Naive thymus-derived CD8-positive, alpha-beta T cell (primary cell): ENCODE results near the gene TUSC2. TPM values are rescaled to one million over a fixed set of nuclear protein-coding genes. Genes with fewer than 3 reads are reported as not detected.
A peak's percentile ranks its signal among the peaks of the same experiment; 100 is the strongest.

Source experiments
- ATAC-seq, 2 donors: fragments of 150-1000 bp; cut with Tn5 transposase in 1 of 2; sonication (Bioruptor Pico), chemical (Tn5 transposase) in 1 of 2; 1 replicate in 1 of 2; 2 replicates in 1 of 2; pipeline ENCODE4 v1.10.0; 2021; ENCODE audit warnings: mild to moderate bottlenecking in 2 of 2, moderate library complexity in 2 of 2
- POLR2A ChIA-PET: fragments of 350-600 bp; sonication (Branson Sonifier 250); formaldehyde crosslinking; loops from one replicate; lab custom pipeline; 2021; ENCODE audit warnings: antibody characterized with exemption; lab: Charles Lee
- DNase-seq, 10 donors: peaks; one replicate each; pipeline versions ENCODE4 v3.0.0 to v3.0.0-alpha.2; 2020 to 2022
- H3K27ac Mint-ChIP-seq, 10 donors: one replicate each; pipeline ENCODE4 v1.8.0; 2020 to 2022; ENCODE audit warnings: mild to moderate bottlenecking in 10 of 10, mixed read lengths in 10 of 10, moderate library complexity in 4 of 10, inconsistent platforms in 1 of 10
- H3K27me3 Mint-ChIP-seq, 5 donors: one replicate each; pipeline ENCODE4 v1.8.0; 2021 to 2022; ENCODE audit warnings: mixed read lengths in 5 of 5
- H3K36me3 Mint-ChIP-seq, 3 donors: one replicate each; pipeline ENCODE4 v1.8.0; 2020 to 2022; ENCODE audit warnings: mixed read lengths in 3 of 3, mild to moderate bottlenecking in 2 of 3, inconsistent platforms in 1 of 3
- H3K4me1 Mint-ChIP-seq, 4 donors: one replicate each; pipeline ENCODE4 v1.8.0; 2021 to 2022; ENCODE audit warnings: mixed read lengths in 4 of 4
- H3K4me3 Mint-ChIP-seq, 10 donors: one replicate each; pipeline ENCODE4 v1.8.0; 2020 to 2022; ENCODE audit warnings: mild to moderate bottlenecking in 10 of 10, mixed read lengths in 10 of 10, moderate library complexity in 6 of 10, inconsistent platforms in 1 of 10
- H3K9me3 Mint-ChIP-seq, 9 donors: one replicate each; pipeline ENCODE4 v1.8.0; 2020 to 2022; ENCODE audit warnings: mixed read lengths in 9 of 9, mild to moderate bottlenecking in 3 of 9, inconsistent platforms in 1 of 9, moderate library complexity in 1 of 9
- polyA plus RNA-seq, 3 donors: library from polyadenylated mRNA; unstranded; fragments of 300-500 nt; fragmentation: Illumina TruSeq; gene quantifications; one replicate each; pipeline ENCODE4 v1.2.3, GENCODE V29; 2021
- total RNA-seq, 8 experiments: library from RNA in 2 of 8; stranded (reverse) in 2 of 8; gene quantifications; one replicate each; pipeline ENCODE4 v1.2.3 and lab custom pipeline; 2021 to 2026

The TUSC2 gene
- total and polyA plus RNA-seq, 5 experiments from 2014 or later: 21.8 to 54.3 (median 48.4) TPM

- no peak overlapping the region for H3K4me3 Mint-ChIP-seq
- no peaks in the 10 kb centered on the region for H3K27me3 Mint-ChIP-seq
- peaks cover 0 to 2% (median 0%) of the 10 kb centered on the region in 3 donors for H3K36me3 Mint-ChIP-seq
- peaks cover 7 to 25% (median 16%) of the 10 kb centered on the region in 4 donors for H3K4me1 Mint-ChIP-seq
- H3K27ac Mint-ChIP-seq: peak overlapping the region in 4 of 10 donors; percentile 0 to 43 (median 24)
- no peaks in the 10 kb centered on the region for H3K9me3 Mint-ChIP-seq
- ATAC-seq (no peak), DNase-seq (no peak)
- POLR2A ChIA-PET: no interaction called here
Measured at GRCh38 chr3:50304601-50305000, 23.4 kb downstream of the TUSC2 start.

- Mint-ChIP-seq H3K36me3 (peaks cover 0 to 2% (median 0%) of the 10 kb centered on the region in 3 donors), H3K9me3 (no peaks in the 10 kb centered on the region), H3K27ac (peak within 1 kb of the TSS in 4 of 10 donors; percentile 27 to 56 (median 38)), H3K4me1 (peaks cover 12 to 32% (median 28%) of the 10 kb centered on the region in 4 donors), H3K27me3 (no peaks in the 10 kb centered on the region), H3K4me3 (no peak within 1 kb of the TSS)
- DNase-seq: no peak
- no peak for ATAC-seq
- POLR2A ChIA-PET: interaction anchor here (1.5 kb wide), 1 partner anchor 11 kb away, joined by 3 read pairs; the partner anchor contains the start of gene IFRD2
Measured at GRCh38 chr3:50303013-50303815, 24.8 kb downstream of the TUSC2 start, which contains the start of gene HYAL1. Gene HYAL1 (minus strand): TSS chr3:50303574. CDS start chr3:50302956, 618 bp downstream.

GRCh38 chr3:50302095-50303012, 25.7 kb downstream of the TUSC2 start:
- Mint-ChIP-seq H3K4me3 (peak overlapping the region in 2 of 10 donors; percentile 10 to 28), H3K27me3 (no peaks in the 10 kb centered on the region), H3K27ac (peak overlapping the region in 9 of 10 donors; percentile 27 to 80 (median 43)), H3K4me1 (peaks cover 15 to 41% (median 35%) of the 10 kb centered on the region in 4 donors), H3K9me3 (no peaks in the 10 kb centered on the region), H3K36me3 (peaks cover 0 to 2% (median 0%) of the 10 kb centered on the region in 3 donors)
- DNase-seq (no peak), ATAC-seq (no peak)
- POLR2A ChIA-PET: interaction anchor here (1.5 to 2.3 kb wide), 3 partner anchors 10 to 48 kb away, joined by 3 to 7 read pairs (median 6); partner anchors contain the start of genes CYB561D2, IFRD2 and NPRL2

GRCh38 chr3:50300681-50301254, 27.3 kb downstream of the TUSC2 start:
- Mint-ChIP-seq H3K4me1 (peaks cover 18 to 45% (median 35%) of the 10 kb centered on the region in 4 donors), H3K36me3 (peaks cover 0 to 6% (median 0%) of the 10 kb centered on the region in 3 donors), H3K27ac (peak overlapping the region in 9 of 10 donors; percentile 95 to 100 (median 99)), H3K9me3 (no peaks in the 10 kb centered on the region), H3K27me3 (no peaks in the 10 kb centered on the region), H3K4me3 (peak overlapping the region in 9 of 10 donors; percentile 58 to 99 (median 96))
- no peak for DNase-seq
- POLR2A ChIA-PET: interaction anchor here (0.6 to 3.1 kb wide), 6 partner anchors 15 to 50 kb away, joined by 3 to 44 read pairs (median 6); partner anchors contain the start of genes CYB561D2 and NPRL2
- no peak for ATAC-seq

- DNase-seq (no peak), ATAC-seq (no peak)
- POLR2A ChIA-PET: interaction anchor here (0.6 to 3.1 kb wide), 21 partner anchors 9 to 360 kb away, joined by 3 to 44 read pairs (median 8); partner anchors contain the start of genes CYB561D2, NPRL2, RASSF1 and RBM6
- Mint-ChIP-seq H3K27ac (peak overlapping the region; percentile 95 to 100 (median 99)), H3K36me3 (peaks cover 0 to 6% (median 0%) of the 10 kb centered on the region in 3 donors), H3K4me3 (peak overlapping the region; percentile 95 to 99 (median 97)), H3K4me1 (peaks cover 19 to 45% (median 35%) of the 10 kb centered on the region in 4 donors), H3K27me3 (no peaks in the 10 kb centered on the region), H3K9me3 (no peaks in the 10 kb centered on the region)
Measured at GRCh38 chr3:50299929-50300680, 27.9 kb downstream of the TUSC2 start.

GRCh38 chr3:50299638-50299928, 28.4 kb downstream of the TUSC2 start:
- Mint-ChIP-seq H3K4me3 (peak overlapping the region; percentile 95 to 99 (median 97)), H3K9me3 (no peaks in the 10 kb centered on the region), H3K27me3 (no peaks in the 10 kb centered on the region), H3K27ac (peak overlapping the region; percentile 95 to 100 (median 99)), H3K36me3 (peaks cover 0 to 6% (median 0%) of the 10 kb centered on the region in 3 donors), H3K4me1 (peaks cover 19 to 41% (median 34%) of the 10 kb centered on the region in 4 donors)
- POLR2A ChIA-PET: interaction anchor here (0.6 to 3.1 kb wide), 23 partner anchors 9 to 359 kb away, joined by 3 to 44 read pairs (median 8); partner anchors contain the start of genes CYB561D2, HEMK1, NPRL2 and RASSF1
- no peak for ATAC-seq
- no peak for DNase-seq

- Mint-ChIP-seq H3K4me3 (peak within 1 kb of the TSS; percentile 95 to 99 (median 97)), H3K27ac (peak within 1 kb of the TSS; percentile 95 to 100 (median 99)), H3K9me3 (no peaks in the 10 kb centered on the region), H3K27me3 (no peaks in the 10 kb centered on the region), H3K36me3 (peaks cover 0 to 6% (median 0%) of the 10 kb centered on the region in 3 donors), H3K4me1 (peaks cover 19 to 41% (median 34%) of the 10 kb centered on the region in 4 donors)
- POLR2A ChIA-PET: interaction anchor here (0.5 to 3.1 kb wide), 28 partner anchors 8 to 359 kb away, joined by 3 to 44 read pairs (median 5); partner anchors contain the start of genes CYB561D2, GNAI2, HEMK1 and NPRL2
- DNase-seq (peak; percentile 95 to 100 (median 99)), ATAC-seq (peak; percentile 85 to 86)
Measured at GRCh38 chr3:50298836-50299637, 29.0 kb downstream of the TUSC2 start, which contains the start of the genes HYAL3 and NAA80. Gene HYAL3 (minus strand): TSS chr3:50299405. CDS start chr3:50295602, 3,803 bp downstream. Gene NAA80 (minus strand): TSS chr3:50299405. CDS start chr3:50297463, 1,942 bp downstream.

- POLR2A ChIA-PET: interaction anchor here (0.6 to 3.1 kb wide), 21 partner anchors 9 to 484 kb away, joined by 3 to 44 read pairs (median 9); partner anchors contain the start of genes CYB561D2, GNAI2, HEMK1 and NPRL2
- no peak for ATAC-seq
- peak overlapping the region; percentile 95 to 99 (median 97) for H3K4me3 Mint-ChIP-seq
- peaks cover 0 to 6% (median 0%) of the 10 kb centered on the region in 3 donors for H3K36me3 Mint-ChIP-seq
- peak overlapping the region in 9 of 10 donors; percentile 75 to 100 (median 99) for H3K27ac Mint-ChIP-seq
- H3K27me3 Mint-ChIP-seq: no peaks in the 10 kb centered on the region
- no peaks in the 10 kb centered on the region for H3K9me3 Mint-ChIP-seq
- peak in 1 of 10 donors; percentile 17 for DNase-seq
- peaks cover 19 to 44% (median 35%) of the 10 kb centered on the region in 4 donors for H3K4me1 Mint-ChIP-seq
Measured at GRCh38 chr3:50297896-50298725, 29.9 kb downstream of the TUSC2 start.

- Mint-ChIP-seq H3K27ac (peak overlapping the region in 6 of 10 donors; percentile 68 to 100 (median 98)), H3K4me1 (peaks cover 25 to 47% (median 42%) of the 10 kb centered on the region in 4 donors), H3K27me3 (no peaks in the 10 kb centered on the region), H3K36me3 (peaks cover 0 to 6% (median 0%) of the 10 kb centered on the region in 3 donors), H3K4me3 (peak overlapping the region in 4 of 10 donors; percentile 95 to 98 (median 96)), H3K9me3 (no peaks in the 10 kb centered on the region)
- POLR2A ChIA-PET: interaction anchor here (0.7 to 2.9 kb wide), 7 partner anchors 8 to 53 kb away, joined by 3 to 19 read pairs (median 9); partner anchors contain the start of genes CYB561D2 and NPRL2
- no peak for ATAC-seq
- no peak for DNase-seq
Measured at GRCh38 chr3:50297384-50297775, 30.6 kb downstream of the TUSC2 start.
